Measurements from ENCODE around the gene CRYBB3.

DNA sequence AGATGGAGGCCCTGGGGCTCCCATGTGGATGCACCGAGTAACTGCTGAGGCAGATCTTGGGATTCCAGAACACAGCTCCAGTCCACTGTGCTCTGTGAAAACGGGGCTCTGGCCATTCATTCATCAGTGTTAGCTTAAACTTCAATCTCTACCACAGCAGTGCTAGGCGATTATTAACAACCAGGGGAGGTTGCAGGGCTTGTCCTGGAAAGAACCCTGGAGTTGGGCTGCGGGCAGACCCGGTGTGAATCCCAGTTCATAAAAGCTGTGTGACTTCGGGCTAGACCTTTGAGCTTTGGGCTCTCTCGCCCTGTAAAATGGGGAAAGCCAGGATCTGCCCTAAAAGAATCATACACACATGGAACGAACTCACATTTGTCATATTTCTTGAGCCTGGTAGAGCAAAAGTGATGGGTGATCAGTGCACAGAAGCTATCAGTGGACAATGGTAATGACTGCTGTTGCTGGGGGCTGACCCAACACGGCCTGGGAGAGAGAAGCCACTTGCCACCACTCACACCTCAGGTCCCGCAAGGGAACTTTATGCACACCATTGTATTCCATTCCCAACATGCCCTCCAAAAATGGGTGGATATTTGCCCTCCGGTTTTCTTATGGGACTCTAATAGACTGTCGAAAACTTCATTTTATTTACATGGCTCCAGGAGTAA lies 15.6 kb upstream of the CRYBB3 start:
- TF ChIP-seq POLR2A (IDR thresholded peaks at IDR 0.05) = no peak
- TF ChIP-seq, protein P1, sequence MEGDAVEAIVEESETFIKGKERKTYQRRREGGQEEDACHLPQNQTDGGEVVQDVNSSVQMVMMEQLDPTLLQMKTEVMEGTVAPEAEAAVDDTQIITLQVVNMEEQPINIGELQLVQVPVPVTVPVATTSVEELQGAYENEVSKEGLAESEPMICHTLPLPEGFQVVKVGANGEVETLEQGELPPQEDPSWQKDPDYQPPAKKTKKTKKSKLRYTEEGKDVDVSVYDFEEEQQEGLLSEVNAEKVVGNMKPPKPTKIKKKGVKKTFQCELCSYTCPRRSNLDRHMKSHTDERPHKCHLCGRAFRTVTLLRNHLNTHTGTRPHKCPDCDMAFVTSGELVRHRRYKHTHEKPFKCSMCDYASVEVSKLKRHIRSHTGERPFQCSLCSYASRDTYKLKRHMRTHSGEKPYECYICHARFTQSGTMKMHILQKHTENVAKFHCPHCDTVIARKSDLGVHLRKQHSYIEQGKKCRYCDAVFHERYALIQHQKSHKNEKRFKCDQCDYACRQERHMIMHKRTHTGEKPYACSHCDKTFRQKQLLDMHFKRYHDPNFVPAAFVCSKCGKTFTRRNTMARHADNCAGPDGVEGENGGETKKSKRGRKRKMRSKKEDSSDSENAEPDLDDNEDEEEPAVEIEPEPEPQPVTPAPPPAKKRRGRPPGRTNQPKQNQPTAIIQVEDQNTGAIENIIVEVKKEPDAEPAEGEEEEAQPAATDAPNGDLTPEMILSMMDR (IDR thresholded peaks at IDR 0.05) = no peak

Measured in thyroid gland (tissue), 4 donors.